Measurements from ENCODE around the gene SF3A2.

SF3A2 gene

DNA sequence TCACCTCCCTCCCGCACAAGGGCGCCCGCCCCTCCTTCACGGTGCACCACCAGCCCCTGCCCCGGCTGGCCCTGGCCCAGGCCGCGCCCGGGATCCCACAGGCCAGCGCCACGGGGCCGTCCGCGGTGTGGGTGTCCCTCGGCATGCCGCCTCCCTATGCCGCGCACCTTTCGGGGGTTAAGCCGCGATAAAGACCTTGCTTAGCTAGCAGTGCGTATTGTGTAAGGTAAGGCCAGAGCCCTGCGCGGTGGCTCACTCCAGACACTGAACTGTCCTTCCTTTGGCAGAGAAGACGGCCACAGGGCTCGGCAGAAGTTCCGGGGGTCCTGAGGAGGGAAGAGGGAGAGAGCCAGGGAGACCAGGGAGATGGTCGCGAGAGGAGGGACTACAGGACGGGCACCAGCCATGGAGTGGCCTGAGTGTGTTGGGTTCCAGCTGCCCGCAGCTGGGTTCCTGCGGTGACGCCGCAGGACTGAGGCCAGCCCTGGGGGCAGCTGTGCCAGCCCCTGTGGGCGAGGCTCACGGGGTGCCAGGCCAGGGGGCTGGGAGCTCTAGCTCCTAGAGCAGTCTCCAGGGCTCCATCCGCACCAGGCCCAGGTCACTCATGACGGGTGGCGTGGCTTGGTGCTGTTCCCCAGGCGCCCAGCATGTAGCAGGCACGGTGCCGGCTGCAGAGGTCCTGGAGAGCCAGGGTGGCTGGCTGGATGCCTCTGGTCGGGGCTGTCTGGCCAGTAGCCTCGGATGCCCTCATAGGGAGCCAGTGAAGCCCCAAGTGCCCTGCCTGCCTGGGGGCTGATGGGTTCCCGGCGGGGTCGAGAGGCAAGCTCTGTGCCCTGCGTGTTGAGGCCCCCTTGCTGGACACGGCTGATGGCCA, 8.2 kb upstream of the SF3A2 start:
- DNase-seq: no peak

DNA sequence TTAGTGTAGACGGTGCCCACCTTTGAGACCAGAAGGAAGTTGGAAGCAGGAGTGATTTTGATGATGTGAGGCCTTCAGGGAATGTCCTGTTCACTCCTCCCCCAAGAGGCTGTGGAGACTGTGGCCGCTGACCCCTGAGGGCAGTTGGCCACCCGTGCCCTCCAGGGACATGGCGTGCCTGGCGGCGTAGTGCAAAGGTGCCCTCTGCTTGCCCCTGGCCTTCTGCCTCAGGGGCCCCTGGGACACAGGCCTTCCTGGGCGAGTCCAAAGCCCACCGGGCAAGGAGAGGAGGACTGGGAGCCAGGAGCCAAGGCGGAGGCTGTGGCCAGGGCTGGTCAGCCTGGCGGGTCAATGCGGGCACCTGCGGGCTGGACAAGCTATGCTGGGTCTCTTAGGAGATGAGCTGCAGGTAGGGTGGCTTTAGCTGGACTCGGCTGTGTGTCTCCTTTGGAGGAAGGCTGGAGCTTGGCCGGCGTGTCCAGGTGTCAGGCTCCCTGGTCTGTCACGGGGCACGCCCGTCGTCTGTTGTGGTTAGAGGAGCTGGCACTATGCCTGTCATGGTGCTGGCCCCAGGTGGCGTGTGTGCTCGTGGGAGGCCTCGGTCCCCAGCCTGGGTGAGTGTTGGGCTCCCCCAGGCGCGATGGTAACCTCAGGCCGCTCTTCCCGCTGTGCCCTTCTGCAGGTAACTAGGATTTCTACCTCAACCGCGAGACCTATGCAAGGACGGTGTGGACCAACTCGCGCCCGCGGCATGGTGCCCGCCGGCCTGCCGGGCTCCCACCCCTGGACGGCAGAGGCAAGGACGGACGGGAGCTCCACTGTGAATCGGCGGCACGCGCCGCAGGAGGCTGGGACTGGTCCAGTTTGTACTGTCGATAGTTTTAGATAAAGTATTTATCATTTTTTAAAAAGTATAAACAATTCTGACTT, 7.3 kb upstream of the SF3A2 start:
- DNase-seq: no peak

DNA sequence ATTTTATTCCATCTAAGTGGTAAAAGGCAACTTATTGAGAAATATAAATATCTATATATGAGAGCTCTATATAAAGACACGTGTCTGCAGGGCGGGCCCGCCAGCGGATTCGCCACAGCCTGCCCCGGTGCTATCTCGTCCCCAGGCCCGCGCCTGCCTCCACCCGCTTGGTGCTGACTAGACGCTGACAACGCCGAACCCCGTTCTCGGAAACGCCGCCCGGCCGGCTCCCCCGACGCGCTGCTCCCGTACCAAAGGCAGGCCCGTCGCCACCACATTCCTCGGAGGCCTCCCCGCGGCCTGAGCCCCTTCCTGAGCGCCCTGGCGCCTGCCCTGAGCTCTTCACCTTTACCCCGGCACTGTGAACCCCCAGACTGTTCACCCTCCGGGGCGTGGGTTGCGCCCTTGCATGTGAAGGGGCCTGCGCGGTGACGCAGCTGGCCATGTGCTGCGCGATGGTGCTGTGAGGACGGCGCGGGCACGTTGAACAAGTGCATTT, 6.5 kb upstream of the SF3A2 start:
- no peak for DNase-seq

DNA sequence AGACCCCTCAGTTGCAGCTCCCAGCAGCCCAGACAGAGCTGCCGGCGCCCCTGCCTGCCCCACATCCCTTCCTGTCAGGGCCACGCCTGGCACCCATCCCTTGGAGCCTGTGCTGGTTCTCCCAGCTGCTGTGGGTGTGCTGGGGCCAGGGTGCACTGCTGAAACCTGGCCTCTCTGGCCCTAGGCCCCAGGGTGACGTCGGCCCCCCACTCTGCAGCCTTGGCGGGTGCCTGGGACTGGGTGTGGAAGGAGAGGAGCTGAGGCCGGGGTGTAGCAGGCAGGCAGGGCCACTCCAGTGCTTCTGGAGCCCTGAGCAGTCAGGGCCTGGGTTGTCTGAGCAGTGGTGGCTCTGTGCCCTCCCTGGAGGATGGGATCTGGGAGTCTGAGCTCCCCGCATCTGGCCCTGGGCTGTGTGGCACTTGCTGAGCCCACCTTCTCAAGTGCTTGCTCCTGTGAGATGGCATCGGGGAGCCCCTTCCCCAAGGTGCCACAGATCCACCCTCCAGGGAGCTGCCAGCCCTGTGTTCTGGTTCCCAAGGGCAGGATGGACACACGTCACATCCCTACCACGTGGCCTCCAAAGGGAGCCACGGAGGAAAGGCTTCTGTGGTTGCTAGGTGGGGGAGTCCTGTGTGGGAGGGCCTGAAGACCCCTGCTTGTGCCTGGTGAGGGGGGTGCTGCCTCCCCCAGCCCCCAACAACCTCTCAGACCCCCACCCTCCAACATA, 5.7 kb upstream of the SF3A2 start:
- DNase-seq: no peak

DNA sequence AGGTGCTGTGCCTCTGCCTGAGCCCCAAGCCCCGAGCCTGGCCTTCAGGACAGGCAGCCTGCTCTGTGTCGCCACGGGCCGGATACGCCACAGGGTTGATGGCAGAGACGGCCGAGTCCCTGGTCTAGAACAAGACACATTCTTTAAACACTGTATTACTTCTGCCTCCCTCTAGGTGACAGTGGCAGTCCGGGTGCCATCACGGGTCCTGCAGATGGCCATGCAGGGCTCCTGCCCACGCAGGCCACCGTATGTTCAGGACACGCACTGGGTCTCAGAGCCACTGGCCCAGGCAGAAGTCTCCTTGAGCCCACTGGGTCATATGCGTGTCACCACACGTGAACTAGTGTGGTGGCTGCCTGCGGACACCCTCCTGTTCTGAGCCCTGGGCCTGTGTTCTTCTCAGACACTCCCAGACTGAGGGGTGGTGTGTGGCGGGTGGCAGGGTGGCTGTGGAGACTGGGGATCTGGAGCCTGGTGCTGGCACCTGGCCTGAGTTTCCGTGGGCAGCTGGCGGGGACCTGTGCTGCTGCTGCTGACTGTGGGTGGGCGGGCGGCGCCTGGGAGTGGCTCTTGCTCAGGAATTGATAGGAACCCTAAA, 4.9 kb upstream of the SF3A2 start:
- no peak for DNase-seq

DNA sequence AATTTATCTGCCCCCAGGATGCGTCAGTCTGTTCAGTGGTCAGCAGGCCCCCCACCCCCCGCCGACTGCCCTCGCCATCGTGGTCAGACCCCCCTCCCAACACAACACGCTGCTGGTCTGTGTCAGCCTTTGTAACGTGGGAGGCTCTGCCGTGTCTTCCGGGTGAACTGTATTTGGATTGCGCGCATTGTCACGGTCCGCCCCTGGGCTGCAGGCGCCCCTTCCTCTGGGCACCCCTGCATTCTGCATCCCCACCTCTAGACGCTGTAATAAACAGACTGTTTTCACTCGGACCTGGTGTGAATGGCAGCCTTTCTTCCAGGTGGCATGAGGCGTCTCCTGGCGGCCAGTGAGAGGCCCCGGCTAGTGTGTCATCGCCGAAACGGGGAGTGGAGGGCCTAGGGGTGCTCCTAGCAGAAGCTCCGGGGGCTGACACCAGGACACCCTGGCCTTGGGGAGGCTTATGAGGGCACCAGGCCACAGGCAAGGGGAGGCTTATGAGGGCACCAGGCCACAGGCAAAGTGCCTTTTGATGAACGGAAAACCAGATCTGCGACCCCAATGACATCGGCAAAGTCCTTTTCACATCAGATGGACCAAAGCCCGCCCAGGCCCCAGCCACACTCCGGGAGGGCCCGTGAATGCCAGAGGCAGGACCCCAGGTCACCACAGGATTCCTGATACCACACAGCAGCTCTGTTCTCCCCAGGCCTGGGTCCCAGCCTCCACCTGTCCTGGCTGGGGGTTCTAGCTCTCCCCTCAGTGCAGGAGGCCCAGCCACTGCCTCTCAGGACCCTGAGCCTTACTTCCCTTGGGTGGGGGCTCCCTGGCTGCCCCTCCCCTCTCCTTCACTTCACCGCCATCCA, 4.1 kb upstream of the SF3A2 start:
- no peak for DNase-seq

DNA sequence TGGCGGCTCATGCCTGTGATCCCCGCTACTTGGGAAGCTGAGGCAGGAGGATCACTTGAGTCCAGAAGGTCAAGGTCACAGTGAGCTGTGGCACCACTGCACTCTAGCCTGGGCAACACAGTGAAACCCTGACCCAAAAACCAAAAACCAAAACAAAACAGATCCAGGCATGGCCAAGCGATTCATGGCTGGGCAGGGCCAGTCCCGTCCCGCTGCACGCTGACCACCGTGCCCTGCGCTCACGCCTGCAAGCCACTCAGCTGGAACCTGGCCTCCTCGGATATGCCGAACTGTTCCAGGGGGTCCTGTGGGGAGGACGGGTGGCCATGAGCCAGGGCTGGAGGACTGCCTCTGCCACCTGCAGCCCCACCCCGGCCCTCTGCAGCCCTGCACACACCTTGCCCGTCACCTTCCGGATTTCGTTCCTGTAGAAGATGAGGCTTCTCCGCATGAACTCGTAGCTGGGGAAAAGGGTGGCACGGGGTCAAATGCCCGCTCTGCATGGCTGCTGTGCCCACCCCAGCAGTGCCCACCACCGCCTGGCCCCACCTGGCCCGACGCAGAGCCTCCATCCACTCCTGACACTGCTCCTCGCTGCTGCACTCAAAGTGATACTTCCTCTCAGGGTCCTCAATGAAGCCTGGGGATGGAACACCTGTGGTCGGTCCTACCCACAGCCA, 2.9 kb upstream of the SF3A2 start:
- DNase-seq: no peak

DNA sequence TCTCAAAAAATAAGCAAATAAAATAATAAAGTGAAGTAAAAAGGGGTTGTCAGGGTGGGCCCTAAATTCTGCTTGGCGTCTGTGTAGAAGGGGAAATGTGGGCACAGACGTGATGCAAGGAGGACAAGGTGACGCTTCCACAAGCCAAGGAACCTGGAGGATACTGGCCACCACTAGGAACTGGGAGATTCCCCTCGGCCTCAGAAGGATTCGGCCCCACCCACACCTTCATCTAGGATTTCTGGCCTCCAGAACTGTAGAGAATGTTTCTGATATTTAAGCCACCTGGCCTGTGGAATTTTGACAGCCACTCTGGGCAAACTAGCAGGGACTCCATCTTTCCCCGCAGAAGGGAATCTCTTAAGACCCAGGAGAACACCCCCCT, 1.6 kb upstream of the SF3A2 start:
- DNase-seq: no peak

DNA sequence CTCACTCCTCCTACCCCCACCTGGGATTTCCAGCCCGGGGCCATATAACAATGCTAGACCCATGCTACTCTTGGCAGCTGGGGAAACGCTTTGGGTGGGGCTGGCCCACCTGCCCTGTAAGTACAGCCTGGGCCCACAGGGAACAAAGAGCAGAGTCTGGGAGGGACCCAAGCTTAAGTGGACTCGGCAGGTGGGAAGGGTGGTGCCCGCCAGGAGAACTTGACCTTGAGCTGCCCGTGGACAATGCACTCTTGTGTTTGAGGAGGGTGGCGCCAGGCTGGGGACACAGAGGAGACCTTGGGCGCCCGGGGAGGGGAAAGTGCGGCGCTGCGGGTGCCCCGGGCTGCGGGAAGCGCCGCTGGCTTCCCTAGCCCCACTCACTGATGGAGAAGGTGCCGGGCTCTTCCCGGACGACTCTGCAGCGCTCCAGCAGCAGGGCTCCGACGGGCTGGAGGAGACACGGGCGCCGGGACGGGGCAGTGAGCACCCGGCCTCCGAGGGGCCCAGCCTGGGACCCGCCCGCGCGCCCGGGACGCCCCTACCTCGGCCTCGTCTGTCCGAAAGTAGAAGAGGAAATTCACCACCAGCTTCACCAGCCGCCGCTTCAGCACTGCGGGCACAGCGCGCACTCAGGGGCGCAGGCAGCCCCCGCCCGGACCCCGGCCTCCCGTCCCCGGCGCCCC, 1.1 kb upstream of the SF3A2 start:
- no peak for DNase-seq

DNA sequence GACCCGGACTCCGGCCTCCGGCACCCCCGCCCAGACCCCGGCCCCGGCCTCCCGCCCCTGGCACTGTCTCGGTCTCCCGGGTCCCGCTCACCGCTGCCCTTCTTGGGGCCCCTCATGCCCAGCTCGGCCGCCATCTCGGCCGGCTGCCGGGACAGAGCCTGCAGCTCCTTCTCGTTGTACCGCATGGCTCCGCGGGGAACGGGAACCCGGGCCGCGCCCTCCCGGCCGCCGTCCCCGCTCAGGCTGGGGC, 635 bp upstream of the SF3A2 start:
- DNase-seq: no peak

DNA sequence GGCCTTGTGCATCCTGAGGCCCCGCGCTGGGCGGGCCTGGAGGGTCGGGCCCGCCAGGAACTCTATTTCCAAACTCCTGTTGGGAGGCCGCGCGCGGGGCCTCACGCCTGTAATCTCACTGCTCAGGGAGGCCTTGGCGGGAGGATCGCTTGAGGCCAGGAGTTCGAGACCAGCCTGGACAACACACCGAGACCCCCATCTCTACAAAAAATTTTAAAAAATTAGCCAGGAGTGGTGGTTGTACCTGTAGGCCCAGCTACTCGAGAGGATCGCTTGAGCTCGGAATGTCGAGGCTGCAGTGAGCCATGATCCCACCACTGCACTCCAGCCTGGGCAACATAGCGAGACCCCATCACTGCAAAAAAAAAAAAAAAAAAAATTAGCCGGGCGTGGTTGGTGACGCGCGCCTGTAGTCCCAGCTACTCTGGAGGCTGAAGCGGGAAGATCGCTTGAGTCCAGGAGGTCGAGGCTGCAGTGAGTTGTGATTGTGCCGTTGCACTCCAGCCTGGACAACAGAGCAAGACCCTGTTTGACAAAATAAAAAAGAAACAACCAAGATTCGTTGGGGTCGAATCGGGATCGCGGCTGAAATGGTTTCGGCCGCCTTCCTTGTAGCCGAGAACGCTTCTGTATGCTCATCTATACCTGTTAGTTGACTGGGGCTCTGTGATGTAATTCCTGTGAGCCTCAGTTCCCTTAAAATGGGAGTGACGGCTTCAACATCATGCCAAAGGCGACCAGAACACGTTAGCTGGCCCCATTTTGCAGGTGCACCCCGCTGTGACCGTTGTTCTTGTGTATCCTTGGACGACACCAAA, 636 bp downstream of the SF3A2 start:
- DNase-seq: no peak

DNA sequence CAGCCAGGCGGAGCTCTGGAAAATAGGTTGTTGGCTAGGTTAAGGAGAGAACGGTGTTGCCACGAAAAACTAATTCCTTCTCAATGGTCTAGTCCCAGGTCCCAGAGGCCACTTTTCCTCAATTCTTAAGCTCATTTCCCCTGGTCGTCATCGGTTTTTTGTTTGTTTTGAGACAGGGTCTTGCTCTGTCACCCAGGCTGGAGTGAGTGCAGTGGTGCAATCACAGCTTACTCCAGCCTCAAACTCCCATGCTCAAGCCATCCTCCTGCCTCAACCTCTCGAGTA, 1.2 kb downstream of the SF3A2 start:
- DNase-seq: no peak

DNA sequence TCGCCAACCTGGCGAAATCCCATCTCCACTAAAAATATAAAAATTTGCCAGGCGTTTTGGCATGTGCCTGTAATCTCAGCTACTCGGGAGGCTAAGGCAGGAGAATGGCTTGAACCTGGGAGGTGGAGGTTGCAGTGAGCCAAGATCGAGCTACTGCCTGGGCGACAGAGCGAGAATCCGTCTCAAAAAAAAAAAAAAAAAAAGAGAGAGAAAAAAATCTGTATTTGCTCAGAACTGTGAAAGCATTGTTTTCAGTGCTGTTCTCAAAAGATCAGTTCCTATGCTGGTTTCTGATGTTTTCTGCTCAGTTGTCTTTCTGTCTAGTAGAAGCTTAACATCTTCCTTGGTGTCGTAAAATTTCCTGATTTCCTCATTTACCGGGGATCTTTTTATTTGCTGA, 2.5 kb downstream of the SF3A2 start:
- DNase-seq: no peak

DNA sequence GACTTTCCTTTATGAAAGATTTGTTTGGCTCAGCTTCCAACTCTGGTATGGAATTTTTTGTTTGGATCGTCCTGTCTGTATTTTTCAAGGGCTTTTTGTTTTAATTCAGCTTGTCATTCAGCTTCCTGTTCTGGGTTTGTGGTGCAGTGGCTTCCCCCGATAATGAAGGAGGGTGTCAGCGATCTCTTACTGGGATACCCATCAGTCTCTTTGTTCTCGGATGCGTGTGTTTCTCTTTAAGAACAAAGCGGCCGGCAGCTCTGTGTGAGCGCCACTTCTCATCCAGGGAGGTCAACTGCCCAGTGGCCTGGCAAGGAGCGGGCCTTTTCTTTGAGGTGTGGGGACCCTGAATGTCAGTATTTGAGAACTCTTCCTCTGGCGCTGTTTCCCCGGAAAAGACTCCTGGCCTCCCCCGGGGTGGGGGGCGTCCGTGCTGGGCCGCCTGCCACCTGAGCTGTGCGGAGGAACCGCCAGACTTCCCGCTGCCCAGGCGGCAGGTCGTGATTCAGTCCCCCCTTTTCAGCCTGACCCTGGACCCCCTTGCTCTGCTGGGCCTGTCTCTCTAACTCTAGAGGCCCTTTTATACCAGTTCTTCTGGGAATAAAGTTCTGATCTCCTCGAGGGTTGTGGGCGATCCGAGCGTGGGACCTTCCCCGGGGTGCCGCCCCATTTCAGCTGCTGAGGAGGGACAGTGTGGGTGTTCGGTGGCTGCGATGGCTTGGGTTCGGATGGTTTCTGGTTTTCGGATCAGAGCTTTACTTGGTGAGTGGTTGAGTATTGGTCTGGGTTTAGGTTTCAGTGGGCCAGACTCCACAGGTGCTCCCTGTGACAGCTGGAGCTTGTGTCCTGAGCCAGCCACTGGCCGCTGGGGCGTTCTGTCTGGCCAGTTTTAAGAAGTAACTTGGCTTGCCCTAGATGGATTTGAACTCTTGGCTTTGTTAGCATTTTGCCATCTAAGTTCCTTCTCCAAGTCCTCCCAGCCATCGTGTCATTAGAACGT, 3.4 kb downstream of the SF3A2 start:
- no peak for DNase-seq

DNA sequence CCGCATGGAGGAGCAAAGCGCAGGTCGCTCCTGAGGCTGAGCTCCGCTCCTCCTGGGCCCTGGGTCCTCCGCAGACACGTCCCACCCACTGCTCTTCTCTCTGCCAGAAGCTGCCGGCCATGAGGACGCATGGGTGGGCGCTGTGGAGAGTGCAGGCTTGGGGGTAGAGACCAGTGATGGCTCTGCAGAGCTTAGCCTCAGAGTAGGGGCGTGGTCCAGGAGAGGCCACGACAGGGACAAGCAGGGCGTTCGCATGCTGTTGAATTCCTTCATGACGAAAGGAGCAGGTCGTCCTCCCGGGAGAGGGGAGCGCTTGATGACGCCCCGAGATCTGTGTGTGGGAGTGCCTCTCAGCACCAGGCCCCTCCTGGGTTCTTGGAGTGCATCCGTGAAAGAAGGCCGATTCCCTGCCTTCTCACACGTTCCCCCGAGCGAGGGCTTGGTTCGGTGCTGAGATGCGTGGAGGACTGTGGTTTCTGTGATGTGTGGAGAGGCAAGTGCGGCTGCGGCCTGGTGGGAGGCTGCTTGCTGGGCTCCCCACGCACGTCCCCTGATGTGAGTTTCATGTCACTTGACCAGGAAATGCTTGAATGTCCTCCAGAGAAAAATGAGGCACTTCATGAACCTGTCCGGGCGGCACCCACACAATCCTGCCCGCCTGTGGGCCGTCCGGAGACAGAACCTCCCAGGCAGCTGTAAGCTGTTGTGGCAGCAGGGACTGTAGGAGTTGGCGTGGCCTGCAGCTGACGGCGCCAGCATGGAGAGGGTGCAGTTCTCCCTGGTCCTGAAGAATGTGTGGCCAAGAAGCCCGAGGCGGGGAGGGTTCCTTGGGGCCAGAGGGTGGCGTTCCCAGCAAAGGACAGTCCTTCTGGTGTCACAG, 4.5 kb downstream of the SF3A2 start:
- DNase-seq: no peak

DNA sequence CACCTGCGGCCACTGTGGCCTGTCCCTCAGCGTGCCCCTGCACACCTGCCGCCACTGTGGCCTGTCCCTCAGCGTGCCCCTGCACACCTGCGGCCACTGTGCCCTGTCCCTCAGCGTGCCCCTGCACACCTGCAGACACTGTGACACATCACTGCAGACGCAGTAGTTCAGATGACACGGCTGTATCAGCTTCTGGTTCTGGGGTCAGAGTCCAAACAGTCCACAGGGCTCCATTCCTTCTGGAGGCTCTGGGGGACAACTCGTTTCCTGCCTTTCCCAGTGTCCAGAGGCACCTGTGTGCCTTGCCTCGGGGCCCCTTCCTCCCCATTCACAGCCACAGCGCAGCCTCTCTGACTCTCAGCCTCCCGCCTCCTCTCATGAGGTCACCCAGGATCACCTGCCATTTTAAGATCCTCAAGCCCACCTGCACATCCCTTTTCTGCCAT, 5.5 kb downstream of the SF3A2 start:
- DNase-seq: no peak

DNA sequence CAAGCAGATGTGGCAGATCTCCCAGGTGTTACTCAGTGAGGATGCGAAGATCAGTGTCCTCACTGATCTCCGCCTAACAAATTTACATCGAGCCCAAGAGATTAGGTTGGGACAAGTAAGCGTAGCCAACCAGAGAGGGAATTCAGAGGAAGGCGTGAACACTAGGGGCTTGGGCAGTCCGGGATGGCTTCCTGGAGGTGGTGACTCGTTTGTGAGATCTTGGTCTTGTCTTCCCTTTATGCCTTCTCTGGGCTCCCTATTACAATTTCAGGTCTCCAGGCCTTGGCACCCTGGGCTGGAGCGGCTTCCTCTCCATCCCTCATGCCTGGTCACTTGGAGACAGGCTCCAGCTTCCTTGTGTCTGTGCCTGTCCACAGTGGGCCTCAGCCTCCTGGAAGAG, 6.2 kb downstream of the SF3A2 start:
- DNase-seq: no peak

Data from activated T-cell treated with anti-CD3 and anti-CD28 coated beads for 4 hours (primary cell).